Hippocampal formation (tissue), 2 donors: Measurements from ENCODE around the gene CDH13.
A peak's percentile ranks its signal among the peaks of the same experiment; 100 is the strongest.

Experiments
- DNase-seq, 2 donors: peaks; one replicate each; lab custom pipeline; 2025; lab: John Stamatoyannopoulos, UW

The CDH13 gene

DNA sequence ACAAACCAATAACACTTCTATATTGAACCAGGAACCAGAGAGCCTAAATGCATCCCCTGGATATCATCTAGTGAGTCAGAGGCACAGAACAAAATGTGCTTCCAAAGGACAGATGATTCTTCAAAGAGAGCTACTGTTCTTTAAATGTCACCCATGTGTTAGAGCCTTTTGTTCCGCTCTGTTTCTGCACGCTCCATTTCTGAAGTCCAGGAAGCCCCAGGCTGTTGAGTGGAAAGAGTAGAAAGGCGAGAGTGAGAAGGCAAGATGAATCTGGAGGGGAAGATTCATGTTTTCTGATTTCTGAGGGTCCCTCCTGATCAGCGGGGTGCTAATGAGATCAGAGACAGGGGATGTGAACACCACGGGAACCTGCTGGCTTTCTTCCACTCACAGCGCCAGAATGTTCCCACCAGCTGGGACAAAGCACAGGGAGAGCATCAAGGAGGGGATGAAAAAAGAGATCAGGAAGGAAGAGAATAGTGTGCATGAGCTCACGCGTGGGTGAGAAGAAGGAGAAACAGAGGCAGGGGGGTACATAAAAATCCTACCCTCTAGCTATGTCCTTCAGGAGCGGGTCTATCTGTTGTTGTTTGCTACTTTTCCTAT, 621.1 kb downstream of the CDH13 start:
- DNase-seq, result peak; percentile 4 to 57

GRCh38 chr16:83248735-83249463, 622.1 kb downstream of the CDH13 start:
- no peak for DNase-seq

DNA sequence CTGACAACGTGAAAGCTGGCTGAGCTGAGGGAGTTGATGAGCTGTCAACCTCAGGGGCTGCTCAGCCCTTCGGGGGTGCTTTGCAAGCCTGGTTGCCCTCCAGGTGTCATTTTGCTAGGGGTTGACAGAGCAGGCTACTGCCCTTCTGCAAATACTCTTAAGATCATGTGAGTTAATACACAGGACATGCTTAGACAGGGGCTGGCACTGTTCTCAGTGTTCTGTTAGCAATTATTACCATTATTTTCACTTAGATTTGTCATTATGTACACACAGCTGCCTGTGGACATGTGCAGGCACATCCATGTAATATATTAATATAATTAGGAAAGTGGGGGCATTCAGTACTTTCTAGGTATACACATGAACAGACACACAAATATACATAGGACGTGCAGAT, 626.8 kb downstream of the CDH13 start:
- DNase-seq, result no peak

DNA sequence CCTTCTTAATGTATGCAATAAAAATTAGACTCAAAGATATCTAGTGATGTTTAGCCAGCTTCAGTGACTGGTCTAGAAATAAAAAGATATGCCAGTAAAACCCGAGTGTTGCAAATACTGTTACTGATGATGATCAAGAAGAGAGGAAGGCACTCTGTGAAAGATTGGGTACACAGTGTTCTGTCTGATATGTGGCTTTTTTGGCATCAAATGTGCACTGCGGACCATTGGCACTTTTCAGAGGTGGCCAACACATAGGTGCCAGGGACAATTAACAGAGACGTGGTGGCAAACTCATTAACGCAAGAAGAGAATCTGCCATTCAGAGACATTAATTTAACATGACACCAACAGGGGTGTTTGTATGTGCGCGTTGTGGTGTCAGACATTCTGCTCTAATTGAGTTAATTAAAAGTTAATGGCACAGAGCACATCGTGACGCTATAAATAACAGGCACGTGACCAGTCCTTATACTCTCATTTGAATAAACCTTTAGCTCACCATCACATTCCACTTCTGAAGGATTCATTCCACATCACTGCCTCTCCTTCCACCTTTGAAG, 631.7 kb downstream of the CDH13 start:
- no peak for DNase-seq

DNA sequence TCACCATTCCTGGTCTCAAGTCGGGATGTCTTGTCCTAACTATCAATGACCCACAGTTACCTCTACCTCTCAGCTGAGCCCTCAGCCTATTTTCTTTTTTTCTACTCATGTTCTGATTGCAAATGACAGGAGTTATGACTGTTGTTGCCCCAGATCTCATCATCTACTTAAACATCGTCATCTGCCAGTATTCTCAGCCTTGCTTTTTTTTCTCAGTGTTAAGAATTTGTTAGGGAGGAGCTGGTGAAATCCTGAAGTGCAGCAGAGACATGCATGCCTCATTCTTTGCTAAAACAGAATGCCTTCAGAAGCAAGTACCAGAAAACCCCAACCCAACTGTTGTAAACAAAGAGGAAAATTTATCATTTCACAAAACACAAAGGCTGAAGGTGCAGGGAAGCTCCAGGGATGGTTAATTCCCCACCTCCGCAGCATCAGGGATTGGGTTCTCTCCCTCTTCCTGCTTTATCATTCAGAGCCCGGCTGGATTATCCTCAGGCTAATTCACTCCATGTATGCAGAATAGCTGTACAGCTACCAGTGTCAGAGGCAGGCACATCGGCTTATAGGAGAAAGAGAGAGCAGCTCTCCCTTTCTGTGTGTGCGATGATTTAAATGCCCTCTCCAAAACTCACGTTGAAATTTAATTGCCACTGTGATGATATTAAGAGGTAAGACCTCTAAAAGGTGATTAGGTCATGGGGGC, 640.2 kb downstream of the CDH13 start:
- no peak for DNase-seq

GRCh38 chr16:83268169-83268568, 641.4 kb downstream of the CDH13 start:
- no peak for DNase-seq

GRCh38 chr16:83269048-83269447, 642.3 kb downstream of the CDH13 start:
- no peak for DNase-seq

GRCh38 chr16:83269541-83269940, 642.8 kb downstream of the CDH13 start:
- no peak for DNase-seq

DNA sequence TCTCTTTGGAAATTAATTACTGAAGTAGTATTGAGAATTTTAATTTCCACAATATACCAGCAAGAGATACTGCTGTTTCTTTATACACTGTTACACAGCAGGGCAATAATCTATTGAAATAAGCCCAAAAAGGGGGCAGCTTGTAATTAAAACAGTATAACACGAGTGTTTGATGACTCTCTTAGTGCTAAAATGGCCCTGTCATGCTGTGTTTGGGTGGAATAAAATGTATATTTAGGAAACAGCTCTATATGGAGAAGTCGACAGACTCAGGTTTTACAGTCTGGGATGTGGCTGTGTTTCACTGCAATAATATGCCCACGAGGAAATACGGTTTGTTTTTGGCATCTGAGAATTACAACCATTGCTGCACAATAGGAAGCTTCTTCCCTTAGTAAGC, 643.3 kb downstream of the CDH13 start:
- DNase-seq, result no peak

DNA sequence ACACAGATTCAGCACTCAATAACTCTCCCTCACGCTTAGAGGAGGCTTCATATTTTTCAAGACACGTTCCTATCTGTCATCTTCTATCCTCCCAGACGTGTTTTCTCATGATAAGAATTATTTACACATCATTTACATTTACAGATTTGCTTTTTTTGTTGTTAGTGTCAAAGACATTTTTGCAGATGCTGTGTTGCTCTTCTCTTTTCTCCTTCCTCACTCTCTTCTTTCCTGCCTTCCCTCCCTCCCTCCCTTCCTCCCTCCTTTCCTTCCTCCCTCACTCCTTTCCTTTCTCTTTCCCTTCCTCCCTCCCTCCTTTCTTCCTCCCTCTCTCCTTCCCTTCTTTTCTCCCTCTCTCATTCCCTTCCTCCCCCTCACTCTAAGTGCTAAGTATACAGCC, 643.9 kb downstream of the CDH13 start:
- no peak for DNase-seq

DNA sequence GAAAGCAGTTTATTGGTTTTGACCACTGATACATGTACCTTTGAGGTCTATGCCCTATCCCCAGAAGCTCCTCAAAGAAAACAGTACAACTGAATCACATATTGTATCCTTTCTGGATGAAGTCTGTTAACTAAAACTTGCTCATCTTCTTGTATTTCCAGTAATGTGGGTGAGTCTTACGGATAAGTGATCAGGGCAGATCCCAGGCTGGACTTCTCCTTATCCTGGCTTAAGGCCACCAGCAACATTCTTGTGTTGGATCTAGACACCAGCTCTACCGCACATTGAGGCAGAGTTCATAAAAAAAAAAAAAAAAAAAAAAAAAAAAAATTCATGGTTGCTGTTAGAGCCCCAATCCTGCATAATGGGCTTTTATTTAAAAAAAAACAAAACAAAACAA, 644.4 kb downstream of the CDH13 start:
- no peak for DNase-seq

GRCh38 chr16:83271970-83272575, 645.3 kb downstream of the CDH13 start:
- no peak for DNase-seq

DNA sequence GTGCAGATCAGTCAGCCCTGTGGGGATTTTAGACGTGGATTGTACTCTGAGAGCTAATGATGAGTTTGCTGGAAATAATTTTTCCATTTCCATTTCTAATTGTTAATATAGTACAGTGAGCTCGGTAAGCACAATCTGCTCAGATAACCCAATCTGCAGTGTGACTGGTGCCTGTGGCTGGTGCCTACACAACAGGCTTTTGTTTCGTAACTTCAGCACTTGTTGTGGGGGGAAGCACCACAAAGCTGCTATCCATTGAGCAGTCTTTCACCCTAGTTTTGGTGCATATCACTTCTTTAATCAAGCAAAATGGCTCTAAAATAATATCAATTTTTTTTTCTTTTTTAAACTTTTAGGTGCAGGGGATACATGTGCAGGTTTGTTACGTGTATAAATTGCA, 646.1 kb downstream of the CDH13 start:
- peak in 1 of 2 donors; percentile 40 for DNase-seq

DNA sequence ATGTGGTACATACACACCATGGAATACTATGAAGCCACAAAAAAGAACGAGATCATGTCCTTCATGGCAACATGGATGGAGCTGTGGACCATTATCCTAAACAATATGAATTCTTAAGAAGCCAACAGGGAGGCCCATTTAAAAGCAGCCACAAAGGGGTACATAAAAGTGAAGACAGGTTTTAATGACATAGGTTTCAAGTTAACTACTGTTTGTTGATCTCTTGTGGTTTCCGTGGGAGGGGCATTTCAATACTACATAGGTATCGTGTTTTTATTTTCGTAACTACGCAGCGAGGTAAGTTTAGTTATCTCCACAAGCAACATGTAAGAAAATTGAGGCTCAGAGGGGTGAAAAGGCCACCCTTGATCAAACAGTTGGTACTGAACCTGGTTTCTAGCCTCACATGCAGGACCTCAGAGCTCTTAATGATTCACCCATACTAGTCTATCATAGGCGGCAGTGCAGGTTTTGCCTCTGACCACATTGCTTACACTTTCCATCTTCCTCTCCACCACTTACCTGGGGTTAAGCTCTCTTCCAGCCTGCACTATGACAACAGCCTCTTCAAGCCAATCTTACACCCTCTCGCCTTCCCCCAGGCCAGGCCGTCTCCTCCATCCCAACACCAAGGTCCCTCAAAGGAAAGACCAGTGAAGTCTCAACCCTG, 646.9 kb downstream of the CDH13 start:
- DNase-seq, result no peak

- no peak for DNase-seq
These were observed 652.5 kb downstream of the CDH13 start for GRCh38 chr16:83279251-83279650.

DNA sequence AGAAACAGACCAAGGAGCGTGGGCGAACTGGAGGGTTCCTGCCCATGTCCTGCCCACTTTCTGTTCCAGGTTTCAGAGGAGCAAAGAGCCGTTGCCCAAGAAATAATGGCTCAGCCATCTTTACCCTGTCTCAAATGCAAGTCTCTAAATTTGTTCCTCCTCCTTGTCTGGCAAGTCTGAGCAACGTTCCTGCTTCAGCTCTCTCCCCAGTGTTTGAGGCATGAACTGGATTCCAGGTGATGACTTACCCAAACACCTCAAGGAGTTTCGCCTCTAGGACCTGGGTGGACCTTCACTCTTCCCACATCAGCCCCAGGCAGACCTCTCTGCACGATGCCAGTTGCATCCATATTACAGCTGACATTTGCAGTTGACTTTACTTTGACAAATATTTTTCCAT, 659.2 kb downstream of the CDH13 start:
- DNase-seq, result no peak

- no peak for DNase-seq
These were observed 669.7 kb downstream of the CDH13 start for GRCh38 chr16:83296505-83296904.

- DNase-seq, result no peak
These were observed 671.8 kb downstream of the CDH13 start for GRCh38 chr16:83298541-83298940.

DNA sequence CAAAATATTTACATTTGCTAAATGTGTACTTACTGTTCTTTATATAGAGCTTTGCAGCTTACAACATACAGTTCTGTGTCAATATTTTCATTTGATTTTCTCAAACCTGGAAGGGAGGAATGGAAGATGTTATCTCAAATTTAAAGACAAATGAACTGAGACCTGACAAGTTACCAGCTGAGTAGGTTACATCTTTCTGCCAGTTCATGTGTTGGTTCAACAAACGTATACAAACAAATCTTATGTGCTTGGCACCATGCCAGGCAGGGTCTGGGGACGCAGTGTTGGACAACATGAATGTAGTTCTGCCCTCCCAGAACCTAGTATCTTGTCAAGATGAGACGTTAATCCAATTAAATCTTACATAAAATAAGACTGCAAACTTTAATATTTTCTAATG, 673.6 kb downstream of the CDH13 start:
- no peak for DNase-seq

DNA sequence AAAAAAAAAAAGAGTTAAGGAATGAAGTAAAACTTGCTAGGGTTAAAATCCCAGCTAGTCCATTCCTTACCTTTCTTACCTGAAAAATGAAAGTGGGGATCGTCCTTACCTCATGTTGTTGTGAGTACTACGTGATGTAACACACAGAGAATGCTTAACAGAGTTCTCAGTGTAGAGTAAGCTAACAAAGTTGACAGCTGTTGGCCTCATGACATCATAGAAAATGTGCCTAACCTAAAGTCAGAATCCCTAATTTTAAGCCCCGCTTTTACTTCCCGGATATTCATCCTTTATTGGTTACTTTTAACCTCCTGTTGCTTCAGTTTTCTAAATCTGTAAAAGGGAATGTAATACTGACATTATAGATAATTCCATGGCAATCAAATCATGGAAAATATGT, 675.2 kb downstream of the CDH13 start:
- DNase-seq, result no peak

- DNase-seq, result no peak
These were observed 676.1 kb downstream of the CDH13 start for GRCh38 chr16:83302853-83303252.

DNA sequence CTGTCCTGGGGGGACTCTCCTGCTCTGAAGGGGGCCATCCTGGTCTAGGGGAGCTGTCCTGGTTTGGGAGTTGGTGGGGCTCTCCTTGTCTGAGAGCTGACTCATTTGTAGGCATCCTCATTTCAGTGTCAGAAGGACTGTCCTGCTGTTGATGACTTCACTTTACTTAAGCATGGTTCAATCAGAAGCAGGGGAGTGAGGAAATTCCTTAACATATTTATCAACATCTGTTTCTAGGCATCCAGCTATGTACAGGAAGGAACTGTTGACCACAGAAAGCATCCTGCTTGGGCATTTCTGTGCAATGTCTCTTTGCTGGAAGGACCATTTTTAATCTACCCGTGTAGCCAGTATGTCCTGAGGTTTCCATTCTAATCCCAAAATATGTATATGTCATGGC, 678.3 kb downstream of the CDH13 start:
- DNase-seq, result no peak
